GM21360 (cell line): Measurements from ENCODE around the gene NCF4.

Source experiments
- ATAC-seq: cut with Tn5 transposase; IDR thresholded peaks from one replicate; pipeline ENCODE4 v1.9.1; 2021; ENCODE audit warnings: mild to moderate bottlenecking, moderate library complexity; ENCODE audit not compliant: unreplicated experiment

The NCF4 gene

GRCh38 chr22:36892292-36892691, 31.5 kb downstream of the NCF4 start:
- no peak for ATAC-seq

GRCh38 chr22:36893262-36893661, 32.5 kb downstream of the NCF4 start:
- no peak for ATAC-seq

GRCh38 chr22:36894266-36894665, 33.5 kb downstream of the NCF4 start:
- no peak for ATAC-seq

GRCh38 chr22:36897611-36898010, 36.8 kb downstream of the NCF4 start:
- no peak for ATAC-seq

- no peak for ATAC-seq
Observed at GRCh38 chr22:36898690-36899089, 37.9 kb downstream of the NCF4 start.

- ATAC-seq: no peak
Observed at GRCh38 chr22:36899498-36899897, 38.7 kb downstream of the NCF4 start.

- ATAC-seq: no peak
Observed at GRCh38 chr22:36900225-36900624, 39.4 kb downstream of the NCF4 start.

- ATAC-seq: no peak
Observed at GRCh38 chr22:36900880-36901279, 40.1 kb downstream of the NCF4 start.

GRCh38 chr22:36901411-36902142, 40.8 kb downstream of the NCF4 start:
- no peak for ATAC-seq

GRCh38 chr22:36902143-36902926, 41.5 kb downstream of the NCF4 start:
- no peak for ATAC-seq

GRCh38 chr22:36904260-36904880, 43.6 kb downstream of the NCF4 start:
- no peak for ATAC-seq

- no peak for ATAC-seq
Observed at GRCh38 chr22:36907253-36908195, 46.7 kb downstream of the NCF4 start.

GRCh38 chr22:36910461-36910860, 49.7 kb downstream of the NCF4 start:
- ATAC-seq: no peak

GRCh38 chr22:36911887-36912661, 51.3 kb downstream of the NCF4 start:
- ATAC-seq: no peak

GRCh38 chr22:36912694-36913426, 52.1 kb downstream of the NCF4 start:
- no peak for ATAC-seq

GRCh38 chr22:36913427-36914389, 52.9 kb downstream of the NCF4 start, which contains the start of gene CSF2RB:
Gene CSF2RB, plus strand, starts transcription at chr22:36913628. Its CDS starts 8,580 bp downstream, at chr22:36922208.
- no peak for ATAC-seq

- no peak for ATAC-seq
Observed at GRCh38 chr22:36914390-36914752, 53.6 kb downstream of the NCF4 start.

- no peak for ATAC-seq
Observed at GRCh38 chr22:36916034-36916433, 55.2 kb downstream of the NCF4 start.
